Heart left ventricle (tissue), 13 donors: Measurements from ENCODE around the gene NIBAN1.

Experiments used
- CTCF ChIP-seq, 12 donors: fragments of 200-600 bp; sonication (generic) in 4 of 12; IDR thresholded peaks; one replicate each; pipeline versions ENCODE4 v1.5.0 to v1.8.0; 2018 to 2022; ENCODE audit warnings: antibody characterized with exemption in 12 of 12, mild to moderate bottlenecking in 5 of 12
- POLR2A ChIP-seq, 2 donors: fragments of 450-650 bp; IDR thresholded peaks; one replicate each; pipeline ENCODE4 v1.6.1; 2017; ENCODE audit warnings: antibody characterized with exemption in 2 of 2, mild to moderate bottlenecking in 2 of 2, moderate library complexity in 2 of 2
- donor health status: ischemic (EF 13 %, LVEDD 7.1; RV severe dilation, severe dysfunction).
- donor health status: DM: no; HTN: yes; CAD: no.
- donor health status: DM: no; HTN: no; CAD: no.
- donor health status: ischemic (EF 25% LVEDD 6.9; RV normal size, moderate dysfunction).
- donor health status: ischemic (EF 25% LVEDD 5.7; RV mildly dilated, moderate dysfunction).
- donor health status: ischemic (EF 35%, LVEDD 5.7; RV mildly dilated, moderate dysfunction).
- donor health status: nonischemic (EF 11% LVEDD 7.7; RV severe dilation, severe dysfunction).
- donor health status: DM: yes; HTN: yes; CAD: no.
- donor health status: PGD.
- donor health status: ischemic (EF 29% LVEDD 5.4; RV normal size, mild dysfunction).
- donor health status: nonischemic (EF 23%, LVEDD 6.1; RV moderate dilation, normal function).

DNA sequence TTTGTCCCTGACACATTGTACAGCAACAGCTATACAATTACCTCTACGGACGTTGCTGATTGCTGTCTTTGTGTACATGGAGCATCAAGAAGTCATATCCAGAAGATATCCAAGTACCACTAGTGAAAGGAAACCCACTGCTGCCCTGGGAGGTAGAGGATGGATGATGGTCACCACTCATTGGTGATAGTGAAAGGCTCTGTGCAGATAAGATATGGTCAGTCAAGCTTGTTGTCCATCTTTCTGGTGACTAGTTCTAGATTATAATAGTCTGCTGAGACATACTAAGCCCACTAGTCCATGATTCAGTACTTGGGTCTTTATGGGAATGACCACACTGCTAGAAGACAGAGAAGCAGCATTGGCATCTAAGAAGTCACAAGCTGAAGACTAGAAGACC is 30.3 kb downstream of the NIBAN1 start:
- TF ChIP-seq CTCF (IDR thresholded peaks at IDR 0.05) (no peak), POLR2A (IDR thresholded peaks at IDR 0.05) (no peak)
